DMS53 (cell line): ENCODE data around the gene TREML2.

Experiments
- DNase-seq: peaks from one replicate; lab custom pipeline; 2025; lab: John Stamatoyannopoulos, UW

TREML2 gene

GRCh38 chr6:41147917-41148316 lies 53.0 kb downstream of the TREML2 start:
- no peak for DNase-seq
